GM19025 (cell line): Measurements from ENCODE around the gene ACCS.

Experiments
- ATAC-seq: cut with Tn5 transposase; IDR thresholded peaks from one replicate; pipeline ENCODE4 v1.9.1; 2021; ENCODE audit warnings: mild to moderate bottlenecking, low read depth, moderate library complexity; ENCODE audit not compliant: unreplicated experiment

The ACCS gene, protein sequence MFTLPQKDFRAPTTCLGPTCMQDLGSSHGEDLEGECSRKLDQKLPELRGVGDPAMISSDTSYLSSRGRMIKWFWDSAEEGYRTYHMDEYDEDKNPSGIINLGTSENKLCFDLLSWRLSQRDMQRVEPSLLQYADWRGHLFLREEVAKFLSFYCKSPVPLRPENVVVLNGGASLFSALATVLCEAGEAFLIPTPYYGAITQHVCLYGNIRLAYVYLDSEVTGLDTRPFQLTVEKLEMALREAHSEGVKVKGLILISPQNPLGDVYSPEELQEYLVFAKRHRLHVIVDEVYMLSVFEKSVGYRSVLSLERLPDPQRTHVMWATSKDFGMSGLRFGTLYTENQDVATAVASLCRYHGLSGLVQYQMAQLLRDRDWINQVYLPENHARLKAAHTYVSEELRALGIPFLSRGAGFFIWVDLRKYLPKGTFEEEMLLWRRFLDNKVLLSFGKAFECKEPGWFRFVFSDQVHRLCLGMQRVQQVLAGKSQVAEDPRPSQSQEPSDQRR

DNA sequence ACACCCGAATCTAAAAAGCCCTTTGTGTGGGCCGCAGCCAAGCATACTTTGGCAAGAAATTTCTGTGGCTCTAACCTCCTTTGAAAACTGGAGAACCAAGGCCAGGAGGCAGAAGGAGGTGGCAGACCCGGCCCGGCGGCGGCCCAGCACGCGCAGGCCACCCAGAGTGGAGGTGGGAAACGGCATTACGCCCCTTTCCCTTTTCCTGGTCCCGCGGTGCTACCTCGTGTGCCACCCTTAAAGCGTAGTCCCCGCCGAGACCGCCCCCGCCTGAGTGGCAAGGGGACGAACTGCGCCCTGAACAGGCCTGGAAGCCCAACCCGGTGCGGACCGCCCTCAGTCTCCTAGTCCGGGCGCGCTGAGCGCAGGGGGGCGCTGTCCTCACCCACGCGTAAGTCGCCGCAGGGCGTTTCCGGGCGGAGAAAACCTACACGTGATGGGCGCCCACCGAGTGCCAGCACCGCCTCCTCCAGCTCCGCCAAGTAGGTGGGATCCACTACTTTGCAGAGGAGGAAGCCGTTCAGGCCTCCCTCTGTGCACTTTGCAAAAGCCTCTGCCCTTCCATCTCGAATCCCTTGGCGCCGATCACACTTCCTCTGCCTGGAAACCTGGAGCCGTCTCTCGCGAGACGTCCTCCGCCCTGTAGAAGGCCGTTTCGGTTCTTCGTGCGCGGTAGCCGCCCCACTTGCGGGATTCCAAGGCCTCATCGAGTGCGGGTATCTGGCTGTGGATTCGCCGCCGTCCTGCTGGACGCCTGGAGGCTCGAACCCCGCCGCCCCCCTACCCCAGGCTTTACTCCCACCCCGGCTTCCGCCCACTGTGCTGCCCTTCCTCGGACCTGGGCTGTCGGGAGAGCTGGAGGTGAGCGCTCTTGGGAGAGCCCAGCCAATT lies at the start of gene ACCS:
Gene ACCS, plus strand, starts transcription at position 430 of the 891 bp plus-strand sequence. CDS start 1,358 bp downstream, outside the sequence.
- ATAC-seq = peak; percentile 90

DNA sequence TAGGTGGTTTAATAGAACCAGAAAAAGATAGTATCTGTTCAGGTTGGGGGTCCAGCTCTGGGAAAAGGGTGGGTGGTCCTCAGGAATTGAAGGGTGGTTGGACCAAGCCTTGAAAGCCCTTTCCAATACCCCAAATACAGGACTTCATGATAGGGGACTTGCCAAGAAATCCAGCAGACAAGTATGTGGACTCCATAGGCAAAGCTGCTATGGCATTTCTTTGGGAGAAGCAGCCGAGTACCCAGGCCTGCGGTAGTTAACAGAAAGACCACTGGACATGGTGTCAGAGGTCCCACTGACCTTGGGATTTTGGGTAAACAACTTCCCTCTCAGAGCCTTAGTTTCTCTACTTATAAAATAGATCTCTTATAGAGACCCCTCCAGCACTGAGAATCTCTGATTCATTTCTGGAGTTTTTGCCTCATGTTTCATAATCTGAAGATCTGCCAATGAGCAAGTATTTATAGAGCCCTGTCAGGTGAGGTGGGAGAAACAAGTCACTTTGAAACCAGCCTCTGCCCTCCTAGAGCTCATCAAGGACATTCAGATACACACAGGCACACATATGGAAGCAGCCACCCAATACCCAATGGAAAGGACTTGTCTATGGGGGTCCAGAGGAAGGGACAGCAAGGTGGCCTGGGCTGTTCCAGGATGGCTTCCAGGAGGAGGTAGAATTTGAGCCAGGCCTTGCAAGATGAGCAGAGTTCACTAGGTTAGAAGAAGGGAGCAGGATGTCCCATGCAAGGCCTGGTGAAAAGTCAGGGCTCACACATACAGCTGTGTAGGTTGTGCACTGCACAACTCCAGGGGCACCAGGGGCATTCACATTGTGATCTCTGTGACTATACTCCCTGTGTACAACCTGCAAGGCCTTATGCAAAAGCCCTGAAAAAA lies 49.3 kb upstream of the ACCS start:
- ATAC-seq = no peak

DNA sequence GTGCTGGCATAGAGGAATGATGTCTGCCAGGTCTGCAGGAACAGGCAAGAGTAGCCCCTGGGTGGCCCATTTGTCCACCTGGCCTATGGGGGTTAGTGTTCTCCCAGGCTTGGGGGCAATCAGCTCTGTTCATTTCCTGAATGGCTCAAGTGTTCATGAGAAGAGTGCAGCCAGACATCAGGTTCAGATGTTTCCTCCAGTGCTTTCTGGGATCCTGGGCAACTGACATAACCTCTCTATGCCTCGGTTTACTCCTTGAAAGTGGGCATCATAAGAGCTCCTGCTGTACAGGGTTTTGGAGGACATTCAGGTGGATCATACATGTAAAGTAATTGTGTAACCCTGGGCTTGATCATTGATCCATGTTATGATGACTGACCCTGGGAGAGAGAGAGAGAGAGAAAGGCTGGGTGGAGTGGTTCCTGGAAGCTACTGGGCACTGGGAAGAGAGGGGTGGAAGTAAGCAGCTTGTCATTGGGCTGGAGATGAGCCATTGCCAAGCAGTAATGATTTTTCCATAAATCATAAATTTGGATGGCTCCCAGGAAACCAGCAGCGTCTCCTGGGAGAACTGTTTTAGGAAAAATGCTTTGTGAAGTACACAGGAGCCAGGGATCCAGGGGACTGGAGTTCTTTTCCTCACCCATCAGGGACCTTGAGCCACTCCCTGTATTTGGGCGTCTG lies 48.5 kb upstream of the ACCS start:
- no peak for ATAC-seq

DNA sequence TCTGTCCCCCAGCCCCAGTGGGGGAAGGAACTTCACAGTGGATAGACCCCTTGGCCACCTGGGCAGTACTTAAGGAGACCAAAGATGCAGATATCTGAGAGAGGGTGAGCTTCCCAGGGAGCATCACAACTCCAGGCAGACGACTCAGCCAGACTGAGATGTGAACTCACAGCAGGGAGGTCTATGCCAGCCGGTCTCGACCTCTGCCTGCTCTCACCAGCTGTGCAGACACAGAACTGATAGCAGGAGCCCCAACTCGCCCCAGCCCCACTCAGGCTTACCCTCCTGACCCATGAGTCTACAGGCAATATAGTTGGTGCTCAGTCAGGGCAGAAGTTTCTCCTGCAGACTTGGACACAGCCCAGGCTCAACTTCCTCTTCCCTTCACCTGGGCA lies 47.9 kb upstream of the ACCS start:
- ATAC-seq = no peak

DNA sequence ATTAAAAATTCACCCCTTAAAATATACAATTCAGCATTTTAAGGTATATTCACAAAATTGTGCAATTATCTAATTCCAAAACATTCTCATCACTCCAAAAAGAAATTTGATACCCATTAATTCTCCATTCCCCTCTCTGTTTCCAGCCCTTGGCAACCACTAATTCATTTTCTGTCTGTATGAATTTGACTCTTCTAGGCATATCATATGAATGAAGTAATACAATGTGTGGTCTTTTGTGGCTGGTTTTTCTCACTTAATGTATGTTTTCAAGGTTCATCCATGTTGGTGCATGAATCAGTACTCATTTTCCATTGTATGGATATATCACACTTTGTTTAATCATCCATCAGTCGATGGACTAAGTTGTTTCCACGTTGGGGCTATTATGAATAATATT lies 47.2 kb upstream of the ACCS start:
- ATAC-seq = no peak

DNA sequence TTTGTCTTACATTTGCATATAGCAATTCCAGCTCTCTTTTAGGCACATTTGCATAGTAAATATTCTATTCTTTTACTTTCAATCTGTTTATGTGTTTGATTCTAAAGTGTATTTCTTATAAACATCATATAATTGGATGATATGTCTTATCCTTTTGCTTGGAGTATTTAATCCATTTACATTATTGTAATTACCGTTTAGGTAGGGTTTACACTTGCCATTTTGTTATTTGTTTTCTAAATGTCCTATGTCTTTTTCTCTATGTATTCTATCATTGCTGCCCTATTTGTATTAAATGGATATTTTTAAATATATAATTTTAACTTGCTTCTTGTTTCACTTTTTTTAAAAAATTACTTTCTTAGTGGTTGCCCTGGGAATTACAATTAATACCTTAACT lies 41.1 kb upstream of the ACCS start:
- no peak for ATAC-seq

DNA sequence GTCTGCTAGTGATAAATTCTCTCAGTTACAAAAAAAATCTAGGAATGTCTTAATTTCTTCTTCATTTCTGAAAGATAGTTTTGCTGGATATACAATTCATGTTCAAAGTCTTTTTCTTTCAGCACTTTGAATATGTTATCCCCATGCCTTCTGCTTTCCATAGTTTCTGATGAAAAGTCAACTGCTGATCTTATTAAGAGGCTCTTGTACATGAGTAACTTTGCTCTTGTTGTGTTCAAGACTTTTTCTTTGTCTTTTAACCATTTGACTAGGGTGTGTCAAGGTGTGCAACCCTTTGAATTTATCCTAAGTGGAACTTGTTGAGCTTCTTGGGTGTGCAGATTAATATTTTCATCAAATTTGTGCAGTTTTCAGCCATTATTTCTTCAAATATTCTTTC lies 40.3 kb upstream of the ACCS start:
- no peak for ATAC-seq

DNA sequence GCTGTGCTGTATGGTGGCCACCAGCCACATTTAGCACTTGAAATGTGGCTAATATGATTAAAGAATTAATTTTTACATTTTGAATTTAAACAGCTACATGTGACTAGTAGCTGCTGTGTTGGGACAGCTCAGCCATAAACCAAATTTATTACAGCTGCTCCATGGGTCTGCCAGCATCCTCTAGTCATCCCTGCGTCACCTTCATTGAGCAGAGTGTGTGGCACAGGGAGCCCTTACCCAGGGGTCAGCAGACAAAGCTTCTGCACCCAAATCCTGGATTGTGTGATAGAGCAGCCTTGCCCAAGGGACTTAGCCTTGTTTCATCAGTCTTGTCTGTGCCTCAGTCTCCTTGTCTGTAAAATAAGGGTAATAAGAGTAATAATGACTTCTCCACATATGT lies 37.7 kb upstream of the ACCS start:
- no peak for ATAC-seq

DNA sequence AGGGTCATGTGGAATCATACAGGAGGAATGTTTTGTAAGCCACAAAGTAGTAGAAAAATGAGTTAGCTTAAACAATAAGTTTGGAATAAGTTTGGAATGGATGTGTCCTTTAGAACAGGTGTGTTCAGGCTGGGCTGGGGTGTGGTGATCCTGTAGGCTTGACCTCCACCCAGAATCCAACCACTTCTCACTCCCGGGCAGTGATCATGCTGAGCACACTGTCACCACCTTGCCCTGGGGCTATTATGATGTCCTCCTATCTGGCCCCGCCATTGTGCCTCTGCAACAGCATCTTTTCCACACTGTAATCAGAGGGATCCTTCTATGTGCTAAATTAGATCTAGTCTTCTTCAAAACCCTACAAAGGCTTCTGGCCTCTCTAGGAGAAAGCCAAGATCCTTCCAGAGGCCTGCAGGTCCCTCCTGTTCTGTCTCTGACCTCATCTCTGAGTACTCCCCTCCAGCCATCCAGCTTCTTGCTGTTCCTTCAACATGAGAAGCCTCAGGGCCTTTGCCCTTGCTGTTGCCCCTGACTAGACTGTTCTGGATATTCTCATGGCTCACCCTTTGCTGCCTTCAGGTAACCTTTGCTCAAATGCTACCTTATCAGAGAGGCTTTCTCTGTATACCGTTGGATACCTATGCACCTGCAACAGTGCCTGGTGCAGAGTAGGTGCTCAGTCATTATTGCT lies 37.1 kb upstream of the ACCS start:
- ATAC-seq = no peak

DNA sequence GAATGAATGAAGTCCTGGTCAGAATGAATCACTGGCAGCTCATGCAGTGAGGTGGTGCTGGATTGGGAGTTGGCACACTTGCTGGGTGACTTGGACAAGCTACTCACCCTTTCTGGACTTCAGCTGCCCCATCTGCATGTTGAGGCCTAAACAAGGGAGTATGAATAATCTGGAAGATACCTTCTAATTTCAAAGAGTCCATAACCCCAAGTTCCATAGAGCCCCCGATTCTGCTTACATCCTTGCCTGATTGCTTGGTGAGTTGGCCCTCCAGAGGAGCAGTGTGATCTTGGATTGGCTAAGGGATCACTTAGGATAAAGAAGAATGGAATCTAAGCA lies 36.6 kb upstream of the ACCS start:
- ATAC-seq = no peak

DNA sequence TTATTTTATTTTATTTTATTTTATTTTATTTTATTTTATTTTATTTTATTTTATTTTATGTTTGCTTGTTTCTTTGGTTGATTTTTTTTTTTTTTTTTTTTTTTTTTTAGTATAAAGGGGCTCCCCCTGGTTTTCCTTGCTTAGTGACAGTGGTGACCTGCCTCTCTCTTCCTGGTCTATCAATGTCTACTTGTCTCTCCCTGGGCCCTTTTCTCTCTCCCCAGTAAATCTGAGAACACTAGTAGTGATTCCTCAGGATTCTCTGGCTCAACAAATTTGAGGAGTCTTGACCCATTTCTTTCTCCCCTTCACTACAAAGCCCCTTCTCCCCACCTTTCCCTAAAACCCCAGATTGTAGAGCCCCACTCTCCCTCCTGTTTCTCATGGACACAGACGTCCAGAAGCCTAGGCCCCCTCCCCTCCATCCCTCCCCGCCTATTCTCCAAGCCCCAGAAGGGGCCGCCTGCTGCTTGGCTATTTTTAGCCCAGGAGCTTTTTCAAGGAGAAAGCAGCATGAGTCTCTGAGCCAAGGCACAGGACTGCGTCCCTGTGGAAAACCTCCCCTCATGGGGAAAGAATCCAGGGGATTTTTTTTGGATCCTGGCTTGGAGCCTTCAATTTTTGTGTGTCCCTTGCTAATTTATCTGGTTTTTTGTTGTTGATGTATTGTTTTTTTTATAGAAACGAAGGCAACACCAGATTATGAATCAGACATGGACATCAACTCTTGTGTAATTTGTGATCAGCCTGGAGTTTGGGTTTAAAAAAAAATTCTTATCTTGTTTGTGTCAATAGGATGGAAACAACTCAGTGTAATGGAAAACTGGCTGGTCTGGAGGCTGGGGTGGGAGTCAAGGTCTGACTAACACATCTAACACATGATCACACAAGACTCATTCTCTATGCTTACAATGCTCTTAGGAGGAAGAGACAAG lies 35.8 kb upstream of the ACCS start:
- ATAC-seq = no peak

DNA sequence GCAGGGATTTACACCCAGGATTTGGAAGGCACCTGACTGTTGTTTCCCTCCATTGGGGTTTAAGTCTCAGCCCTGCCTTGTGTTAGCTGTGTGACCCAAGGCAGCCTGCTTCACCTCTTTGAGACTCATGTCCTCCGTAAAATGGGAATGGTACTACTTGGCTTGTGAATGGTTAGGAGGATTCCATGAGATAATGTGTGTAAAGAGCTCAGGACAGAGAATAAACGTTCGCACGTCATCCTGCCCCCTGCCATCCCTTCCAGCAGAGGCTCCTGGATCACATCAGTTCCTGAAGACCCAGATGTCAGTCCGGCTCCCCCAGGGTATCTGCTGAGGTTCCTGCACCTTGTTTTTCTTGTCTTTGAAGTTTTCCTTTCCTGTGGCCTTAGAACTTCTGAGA lies 35.1 kb upstream of the ACCS start:
- no peak for ATAC-seq

DNA sequence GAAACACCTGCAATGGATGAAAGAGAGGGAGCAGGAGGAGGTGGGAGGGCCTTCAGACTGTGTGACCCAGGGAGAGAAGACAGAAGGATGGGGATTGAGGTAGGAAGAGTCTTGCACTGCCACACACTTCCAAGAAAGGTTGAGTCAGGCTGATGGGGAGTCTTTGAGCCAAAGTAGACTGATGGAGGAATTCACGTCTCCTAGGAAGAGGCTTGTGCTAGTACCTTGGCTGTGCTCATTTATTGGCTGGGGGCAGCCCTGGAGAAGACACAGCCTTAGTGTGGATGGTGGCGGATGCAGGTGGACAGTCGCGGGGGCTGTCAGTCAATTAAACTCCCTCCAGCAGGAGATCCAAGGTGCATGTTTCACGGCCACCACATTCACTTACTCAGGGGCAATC lies 34.5 kb upstream of the ACCS start:
- ATAC-seq = no peak

DNA sequence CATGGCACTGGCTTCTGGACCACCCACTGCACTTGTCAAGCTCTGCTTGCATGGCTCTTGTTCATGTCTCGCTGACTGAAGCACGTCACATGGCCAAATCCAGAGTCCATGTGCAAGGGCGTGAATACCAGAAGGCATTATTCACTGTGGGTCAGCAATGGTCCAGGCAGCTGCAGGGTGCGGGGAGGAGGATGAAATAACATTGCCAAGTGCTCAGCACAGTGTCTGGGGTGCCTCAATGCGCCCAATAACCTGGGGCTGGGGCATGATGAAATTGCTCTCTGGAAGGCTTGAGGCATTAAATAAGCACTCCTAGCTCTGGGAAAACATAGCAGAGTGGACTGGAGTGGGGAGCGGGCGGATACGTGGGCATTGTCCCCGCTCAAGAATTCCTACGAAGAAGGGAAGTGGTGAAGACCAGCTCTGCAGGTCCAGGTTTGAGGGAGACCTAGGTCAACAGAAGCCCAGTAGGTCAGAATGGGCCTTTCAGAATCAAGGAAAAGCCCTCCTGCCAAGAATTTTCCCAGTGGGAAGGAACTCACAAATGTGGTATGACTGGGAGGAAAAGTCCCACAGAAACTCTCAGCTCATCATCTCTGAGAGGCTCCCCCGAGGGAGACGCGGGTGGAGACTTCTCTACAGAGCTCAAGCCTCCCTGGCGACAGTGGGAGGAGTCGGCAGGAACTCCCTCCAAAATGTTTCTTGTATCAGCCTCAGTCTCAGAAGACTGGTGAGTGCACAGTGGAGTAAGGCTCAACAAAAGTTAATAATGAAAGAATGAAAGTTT lies 33.6 kb upstream of the ACCS start:
- no peak for ATAC-seq

DNA sequence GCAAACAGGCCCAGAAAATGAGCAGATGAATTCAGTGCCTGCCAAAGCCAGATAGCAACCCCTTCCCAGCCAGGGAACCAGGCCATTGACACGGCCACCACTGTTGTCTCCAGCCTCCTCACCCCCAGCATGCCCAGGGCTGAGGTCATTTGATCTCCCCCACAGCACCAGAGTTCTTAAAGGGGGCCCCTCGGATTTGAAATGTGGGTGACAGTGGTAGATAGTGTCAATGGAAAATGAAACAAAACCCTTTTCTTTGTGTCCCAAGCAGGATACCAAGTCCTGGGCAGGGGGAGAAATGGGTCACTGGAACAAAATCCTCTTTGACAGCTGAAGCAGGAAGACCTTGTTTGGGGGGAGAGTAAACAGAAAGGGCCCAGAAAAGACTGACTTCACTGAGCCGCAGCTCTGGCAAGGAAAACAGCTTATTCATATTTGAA lies 32.6 kb upstream of the ACCS start:
- no peak for ATAC-seq

DNA sequence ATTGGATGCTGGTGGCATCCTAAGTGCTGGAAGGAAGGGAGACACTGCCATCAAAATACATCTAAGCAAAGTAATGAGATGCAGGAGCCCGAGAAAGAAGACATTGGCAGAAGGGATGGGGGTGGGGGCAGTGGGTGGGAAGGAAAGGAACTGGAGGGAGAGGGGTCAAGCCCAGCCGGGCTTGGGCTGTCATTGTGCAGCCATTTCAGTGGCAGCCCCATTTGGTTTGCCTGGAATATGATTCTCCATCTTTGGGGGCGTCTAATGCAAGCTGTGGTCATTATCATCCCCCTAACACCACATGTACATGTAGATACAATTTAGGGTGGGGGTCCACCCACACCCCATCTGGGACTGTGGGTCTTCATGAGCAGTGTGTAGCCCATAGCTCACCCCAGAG lies 32.2 kb upstream of the ACCS start:
- no peak for ATAC-seq

DNA sequence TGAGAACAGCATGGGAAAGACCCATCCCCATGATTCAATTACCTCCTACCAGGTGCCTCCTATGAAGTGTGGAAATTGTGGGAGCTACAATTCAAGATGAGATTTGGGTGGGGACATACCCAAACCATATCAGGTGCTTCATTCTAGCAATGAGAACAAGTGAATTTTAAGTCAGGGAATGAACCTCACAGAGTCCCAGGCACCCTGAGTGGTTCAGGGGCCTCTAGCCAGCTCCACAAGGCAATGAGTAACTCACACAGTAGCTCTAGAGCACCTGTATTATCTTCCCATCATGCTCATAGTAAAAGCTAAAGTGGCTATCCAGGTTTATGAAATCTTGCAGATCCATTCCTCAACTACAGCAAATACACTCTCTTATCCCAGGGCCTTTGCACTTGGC lies 31.4 kb upstream of the ACCS start:
- ATAC-seq = no peak
